ENCODE data around the gene SLC39A5. TPM values are rescaled to one million over a fixed set of nuclear protein-coding genes. Genes with fewer than 3 reads are reported as not detected.
"Not testable (repeated sequence)": the region's sequence is repeated elsewhere in the genome, so short reads cannot be mapped to it uniquely, and the experiment has no call there.

SLC39A5 gene, protein sequence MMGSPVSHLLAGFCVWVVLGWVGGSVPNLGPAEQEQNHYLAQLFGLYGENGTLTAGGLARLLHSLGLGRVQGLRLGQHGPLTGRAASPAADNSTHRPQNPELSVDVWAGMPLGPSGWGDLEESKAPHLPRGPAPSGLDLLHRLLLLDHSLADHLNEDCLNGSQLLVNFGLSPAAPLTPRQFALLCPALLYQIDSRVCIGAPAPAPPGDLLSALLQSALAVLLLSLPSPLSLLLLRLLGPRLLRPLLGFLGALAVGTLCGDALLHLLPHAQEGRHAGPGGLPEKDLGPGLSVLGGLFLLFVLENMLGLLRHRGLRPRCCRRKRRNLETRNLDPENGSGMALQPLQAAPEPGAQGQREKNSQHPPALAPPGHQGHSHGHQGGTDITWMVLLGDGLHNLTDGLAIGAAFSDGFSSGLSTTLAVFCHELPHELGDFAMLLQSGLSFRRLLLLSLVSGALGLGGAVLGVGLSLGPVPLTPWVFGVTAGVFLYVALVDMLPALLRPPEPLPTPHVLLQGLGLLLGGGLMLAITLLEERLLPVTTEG
- 0.86 and 1.0 TPM in 2 replicates for total RNA-seq

DNA sequence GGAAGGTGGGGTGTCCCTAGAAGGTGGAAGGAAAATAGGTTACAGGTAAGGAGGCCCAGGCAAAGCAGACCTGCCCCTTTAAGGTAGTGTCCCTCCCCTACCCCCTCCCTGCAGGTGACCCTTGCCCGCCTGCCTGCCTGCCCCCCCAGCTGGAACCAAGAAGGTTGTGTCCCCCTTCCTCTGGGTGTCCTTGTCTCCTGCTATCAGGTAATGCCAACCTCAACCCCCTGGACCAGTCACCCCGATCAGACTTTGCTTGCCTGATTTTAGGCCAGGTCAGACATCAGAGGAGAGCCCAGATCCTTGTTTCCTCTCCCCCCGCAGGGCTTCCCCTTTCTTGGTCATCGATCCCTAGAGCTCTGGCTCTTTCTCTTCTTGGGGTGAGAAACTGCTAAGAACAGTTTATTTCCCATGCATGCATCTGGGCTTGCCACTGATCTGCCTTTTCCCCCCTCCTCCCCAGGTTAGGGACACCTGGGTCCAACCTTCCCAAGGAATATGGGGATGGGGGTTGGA, at the start of gene SLC39A5:
Gene SLC39A5, plus strand, starts transcription at position 136 of the 516 bp plus-strand sequence. CDS start 1,224 bp downstream, outside the sequence.
- intact Hi-C loops (cut with micrococcal nuclease) = no loop called here

DNA sequence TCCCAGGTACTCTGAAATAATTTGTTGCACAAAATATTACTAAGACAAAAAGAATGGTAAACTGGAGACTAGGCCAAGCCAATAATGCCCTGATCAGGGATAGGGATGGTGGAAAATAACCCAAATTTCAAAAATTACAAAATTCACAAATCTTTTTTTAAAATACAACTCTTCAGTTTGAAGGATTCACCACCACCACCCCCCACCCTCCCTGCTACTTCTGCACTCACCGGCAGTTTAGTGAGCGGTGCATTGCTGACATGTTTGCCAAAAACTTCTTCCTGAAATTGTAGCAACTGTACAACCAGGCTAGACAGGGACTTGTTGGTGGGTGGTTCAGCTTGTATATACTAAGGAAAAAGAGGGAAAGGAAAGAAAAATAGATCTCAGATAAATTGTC, 42.9 kb upstream of the SLC39A5 start:
- intact Hi-C loops (cut with micrococcal nuclease) = loop anchor here (1.0 to 10.0 kb wide), 2 partner anchors 36 to 142 kb away; partner anchors contain the start of gene RPS26

DNA sequence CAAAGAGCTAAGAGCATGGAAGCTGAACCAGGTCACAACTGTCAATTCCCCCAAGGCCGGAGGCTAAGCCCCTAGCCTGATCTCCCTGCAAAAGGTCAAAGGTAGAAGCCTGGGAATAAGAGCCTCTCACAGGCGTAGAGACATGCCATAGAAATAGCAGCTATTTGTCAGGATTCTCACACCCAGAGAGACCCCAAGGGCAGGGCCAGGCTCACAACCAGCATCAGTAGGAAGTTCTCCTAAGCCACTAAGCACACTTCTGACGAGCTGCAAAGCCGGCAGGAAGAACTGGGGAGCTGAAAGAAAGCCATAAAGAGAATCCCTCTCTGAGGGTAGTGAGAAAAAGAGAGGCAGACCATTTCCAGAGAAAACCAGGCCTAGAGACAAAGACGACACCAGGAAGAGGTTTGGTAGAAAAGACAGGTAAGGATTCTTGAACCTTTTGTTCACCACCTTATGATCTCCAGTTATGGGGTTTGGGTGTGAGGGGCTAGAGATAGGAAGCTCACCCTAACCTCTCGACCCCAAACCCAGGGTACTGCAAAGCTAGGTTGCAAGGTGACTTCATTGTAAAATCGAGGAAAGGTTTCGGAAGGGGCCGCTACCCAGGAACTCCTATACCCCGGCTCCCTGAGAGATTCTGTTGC, 41.6 kb upstream of the SLC39A5 start:
- intact Hi-C loops (cut with micrococcal nuclease) = loop anchor here (1.0 to 10.0 kb wide), 2 partner anchors 31 to 143 kb away; partner anchors contain the start of gene RPS26

DNA sequence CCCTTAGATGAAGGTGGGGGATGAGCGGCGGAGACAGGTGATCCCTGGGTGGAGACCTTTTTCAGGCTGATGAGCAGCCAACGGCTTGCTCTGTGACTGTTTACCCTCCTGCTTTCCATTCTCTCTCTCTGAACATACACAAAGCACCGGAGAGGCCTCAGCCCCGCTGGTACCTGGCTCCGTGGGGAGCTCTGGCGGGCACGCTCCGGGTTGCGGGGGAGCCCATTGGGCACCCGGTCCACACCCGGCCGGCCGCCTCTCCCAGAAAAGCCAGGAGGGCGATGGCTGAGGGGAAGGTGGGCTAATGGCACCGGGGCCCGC, 41.1 kb upstream of the SLC39A5 start:
- intact Hi-C loops (cut with micrococcal nuclease) = loop anchor here (1.0 to 10.0 kb wide), 4 partner anchors 31 to 144 kb away; partner anchors contain the start of genes RPS26 and ZC3H10

DNA sequence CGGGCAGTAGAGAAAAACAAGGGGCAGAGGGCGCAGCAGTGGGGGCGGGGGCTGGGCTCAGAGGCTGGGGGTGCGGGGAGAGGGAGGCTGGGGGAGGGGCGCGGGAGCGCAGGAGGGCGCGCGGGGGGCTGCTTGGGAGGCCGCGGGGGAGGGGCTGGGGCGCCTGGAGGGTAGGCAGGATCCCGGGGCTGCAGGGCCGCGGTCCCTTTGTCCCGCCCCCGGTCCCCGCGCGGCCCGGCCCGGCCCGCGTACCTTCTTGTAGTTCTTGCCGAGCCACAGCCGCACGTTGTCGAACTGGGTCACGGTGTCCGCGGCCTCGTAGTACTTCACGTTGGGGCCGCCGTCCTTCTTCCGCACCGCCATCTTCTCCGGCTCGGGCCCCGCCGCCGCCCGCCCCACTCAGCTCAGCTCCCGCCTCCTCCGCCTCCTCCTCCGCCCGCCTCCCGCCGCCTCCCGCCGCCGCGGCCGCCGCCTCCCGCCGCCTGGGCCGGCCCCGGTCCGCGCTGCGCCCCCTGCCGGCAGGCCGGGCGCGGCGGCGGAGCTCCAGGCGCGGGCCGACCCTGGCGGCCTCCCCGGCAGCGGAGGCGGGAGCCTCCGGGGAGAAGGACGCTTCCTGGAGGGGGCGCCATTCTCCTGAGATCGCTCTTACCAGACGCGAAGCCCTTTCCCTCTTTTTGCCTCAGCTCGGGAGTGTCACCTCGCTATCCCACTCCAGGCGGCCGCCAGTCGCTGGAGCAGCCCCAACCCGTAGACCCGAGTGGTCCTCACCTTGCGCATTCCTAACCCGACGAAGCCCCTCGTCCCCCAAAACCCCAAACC, 40.5 kb upstream of the SLC39A5 start, which contains the start of gene SMARCC2:
Gene SMARCC2, minus strand, starts transcription at position 385 of the 819 bp plus-strand sequence. Its CDS starts 22 bp downstream, at position 363.
- intact Hi-C loops (cut with micrococcal nuclease) = loop anchor here (1.0 to 10.0 kb wide), 3 partner anchors 63 to 145 kb away; partner anchors contain the start of genes RPS26 and ZC3H10

DNA sequence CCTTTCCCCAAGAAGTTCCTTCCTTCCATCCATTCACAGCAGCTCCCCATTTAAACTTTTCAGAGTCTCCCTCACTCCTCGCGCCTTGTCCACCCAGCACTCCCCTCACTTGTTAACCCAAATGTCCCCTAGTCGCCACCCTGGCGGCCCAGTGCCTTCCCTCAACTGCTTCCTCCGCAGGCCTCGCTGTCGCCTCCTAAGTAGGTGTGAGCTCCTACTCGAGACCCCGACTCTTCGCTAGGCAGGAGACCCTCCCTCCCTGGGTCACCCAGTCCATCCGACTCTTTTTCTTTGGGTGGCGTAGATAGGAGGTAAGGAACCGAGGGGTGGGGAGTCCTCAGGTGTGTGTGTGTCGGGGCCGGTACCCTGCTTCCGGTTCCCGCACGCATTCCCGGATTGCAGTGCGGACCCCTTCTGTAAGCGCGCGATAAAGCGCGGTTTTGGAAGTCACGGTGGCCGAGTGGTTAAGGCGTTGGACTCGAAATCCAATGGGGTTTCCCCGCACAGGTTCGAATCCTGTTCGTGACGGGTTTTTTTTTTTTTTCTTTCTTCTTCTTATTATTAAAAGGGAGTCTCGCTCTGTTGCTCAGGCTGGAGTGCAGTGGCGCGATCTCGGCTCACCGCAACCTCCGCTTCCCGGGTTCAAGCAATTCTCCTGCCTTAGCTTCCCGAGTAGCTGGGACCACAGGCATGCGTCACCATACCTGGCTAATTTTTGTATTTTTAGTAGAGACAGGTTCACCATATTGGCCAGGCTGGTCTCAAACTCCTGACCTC, 39.7 kb upstream of the SLC39A5 start:
- intact Hi-C loops (cut with micrococcal nuclease) = loop anchor here (1.0 to 10.0 kb wide), 3 partner anchors 64 to 145 kb away; partner anchors contain the start of genes RPS26 and ZC3H10

DNA sequence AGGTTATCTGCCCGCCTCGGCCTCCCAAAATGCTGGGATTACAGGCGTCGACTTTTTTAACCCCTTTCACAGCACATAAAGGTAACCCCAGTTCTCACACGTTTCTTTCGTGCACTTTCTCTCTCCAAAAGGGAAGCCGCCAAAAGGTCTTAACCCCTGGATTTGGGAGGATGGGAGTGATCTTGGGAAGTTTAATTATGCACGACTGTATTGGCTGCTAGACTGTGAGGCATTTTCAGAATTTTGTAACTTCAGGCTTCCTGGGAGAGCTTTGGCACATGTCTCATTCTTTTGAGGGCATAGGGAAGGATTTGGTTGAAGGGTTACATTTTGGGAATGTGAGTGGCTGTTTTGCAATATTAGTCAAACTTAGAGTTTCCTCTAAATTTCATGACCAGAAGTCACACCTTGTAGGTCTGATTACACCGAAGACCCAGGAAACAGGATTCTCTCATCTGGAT, 39.1 kb upstream of the SLC39A5 start:
- intact Hi-C loops (cut with micrococcal nuclease) = no loop called here

DNA sequence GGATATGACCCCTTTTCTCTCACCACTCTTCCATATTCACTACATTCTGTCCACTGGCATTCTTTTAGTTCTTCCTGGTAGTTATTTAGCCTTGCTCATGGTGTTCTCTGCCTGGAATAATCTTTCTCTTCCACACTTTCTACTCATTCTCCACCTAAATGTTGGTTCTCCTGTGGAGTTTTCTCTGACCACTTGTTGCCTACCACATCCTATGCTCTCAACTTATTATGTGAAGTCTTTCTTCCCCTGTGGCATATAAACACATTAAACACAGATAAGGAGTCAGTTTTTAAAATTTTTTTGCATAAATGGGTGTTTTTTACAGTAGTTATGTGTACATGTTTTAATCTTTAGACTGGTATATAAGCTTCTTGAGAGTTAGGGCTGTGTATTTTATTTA, 37.3 kb upstream of the SLC39A5 start:
- intact Hi-C loops (cut with micrococcal nuclease) = loop anchor here (2.0 kb wide), 2 partner anchors 28 to 74 kb away; partner anchors contain the start of genes COQ10A and RNF41

DNA sequence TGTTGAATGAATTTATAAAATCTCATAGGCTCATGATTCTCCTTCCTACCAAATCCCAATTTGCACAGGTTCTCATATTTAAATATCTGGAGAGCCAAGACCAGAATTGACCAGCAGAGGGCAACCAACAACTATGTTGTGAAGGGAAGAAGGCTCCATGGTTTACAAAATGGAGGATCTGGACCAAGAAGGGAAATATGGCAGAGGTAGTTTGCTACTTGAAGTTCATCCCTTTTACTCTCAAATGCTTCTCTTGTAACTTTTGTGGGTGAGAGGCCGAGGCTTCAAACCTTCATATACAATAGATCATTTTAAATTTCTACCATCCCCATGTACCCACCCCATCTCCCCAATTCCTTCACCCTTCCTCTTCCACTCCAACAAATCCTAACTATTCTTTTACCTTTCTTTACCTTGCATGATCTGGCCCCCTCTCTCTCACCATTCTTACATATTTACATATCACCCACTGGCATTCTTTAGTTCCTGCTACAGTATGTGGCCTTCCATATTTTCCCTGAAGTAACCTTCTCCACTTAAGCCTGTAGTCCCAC, 36.7 kb upstream of the SLC39A5 start:
- intact Hi-C loops (cut with micrococcal nuclease) = loop anchor here (1.0 to 2.0 kb wide), 5 partner anchors 28 to 271 kb away; partner anchors contain the start of genes ANKRD52, COQ10A, NABP2 and RNF41

DNA sequence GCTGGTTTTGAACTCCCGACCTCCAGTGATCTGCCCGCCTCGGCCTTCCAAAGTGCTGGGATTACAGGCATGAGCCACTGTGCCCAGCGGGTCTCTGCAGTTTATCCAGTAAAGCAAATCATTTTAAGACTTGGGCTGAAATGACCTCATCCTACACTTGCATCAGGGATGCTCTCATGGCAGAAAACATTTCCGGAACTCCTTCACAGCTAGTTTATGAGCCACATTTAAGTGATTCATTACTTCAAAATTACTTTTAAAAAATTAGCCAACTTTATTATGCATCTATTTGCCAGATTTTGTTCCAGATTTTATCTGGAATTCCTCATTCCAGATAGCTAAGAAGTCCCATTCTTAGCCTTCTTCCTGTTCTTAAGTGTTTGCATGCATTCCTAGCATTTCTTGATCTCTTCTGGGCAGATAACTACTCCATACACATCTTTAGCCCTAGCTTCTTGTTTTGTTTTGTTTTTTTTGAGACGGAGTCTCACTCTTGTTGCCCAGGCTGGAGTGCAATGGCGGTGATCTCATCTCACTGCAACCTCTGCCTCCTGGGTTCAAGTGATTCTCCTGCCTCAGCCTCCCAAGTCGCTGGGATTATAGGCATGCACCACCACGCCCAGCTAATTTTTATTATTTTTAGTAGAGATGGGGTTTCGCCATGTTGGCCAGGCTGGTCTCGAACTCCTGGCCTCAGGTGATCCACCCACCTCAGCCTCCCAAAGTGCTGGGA, 32.9 kb upstream of the SLC39A5 start:
- intact Hi-C loops (cut with micrococcal nuclease) = not testable (repeated sequence)

DNA sequence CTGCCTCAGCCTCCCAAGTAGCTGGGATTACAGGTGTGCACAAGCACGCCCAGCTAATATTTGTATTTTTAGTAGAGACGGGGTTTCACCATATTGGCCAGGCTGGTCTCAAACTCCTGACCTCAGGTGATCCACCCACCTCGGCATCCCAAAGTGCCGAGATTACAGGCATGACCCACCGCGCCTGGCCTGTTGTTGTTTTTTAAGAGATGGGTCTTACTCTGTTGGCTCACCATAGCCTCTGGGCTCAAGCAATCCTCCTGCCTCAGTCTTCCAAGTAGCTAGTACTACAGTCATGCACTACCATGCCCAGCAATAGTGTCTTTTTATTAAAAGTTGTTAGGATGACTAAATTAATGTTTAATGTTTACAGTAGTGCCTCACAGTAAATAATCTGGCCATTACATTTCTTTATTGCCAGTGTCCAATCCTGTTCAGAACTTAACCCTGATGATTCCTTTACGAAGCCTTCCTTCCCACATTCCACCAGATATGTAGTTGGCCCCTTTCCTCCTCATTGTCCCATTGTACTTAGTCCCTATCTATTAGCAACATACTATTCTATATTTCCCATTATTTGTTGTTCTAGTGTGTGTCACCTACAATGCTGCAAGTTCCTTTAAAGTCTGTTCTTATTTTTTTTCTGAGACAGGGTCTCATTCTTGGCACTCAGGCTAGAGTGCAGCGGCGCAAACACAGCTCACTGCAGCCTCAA, 31.8 kb upstream of the SLC39A5 start:
- intact Hi-C loops (cut with micrococcal nuclease) = no loop called here

DNA sequence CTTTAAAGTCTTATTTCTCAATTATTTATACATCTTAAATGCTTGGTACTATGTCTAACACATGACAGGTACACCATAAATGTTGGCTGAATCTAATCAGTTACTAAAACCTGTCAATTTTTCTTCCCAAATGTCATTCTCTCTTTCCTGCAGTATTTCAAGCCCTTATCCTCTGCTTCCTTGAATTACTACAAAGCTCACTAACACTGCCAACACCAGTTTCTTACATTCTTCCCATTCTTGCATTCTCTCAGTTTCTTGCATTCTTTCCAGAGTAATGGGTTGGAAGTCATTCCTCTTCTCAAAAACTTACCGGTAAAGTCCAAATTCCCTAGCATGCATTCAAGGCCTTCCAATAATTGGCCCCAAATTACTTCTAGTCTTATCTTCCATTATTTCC, 31.0 kb upstream of the SLC39A5 start:
- intact Hi-C loops (cut with micrococcal nuclease) = no loop called here

DNA sequence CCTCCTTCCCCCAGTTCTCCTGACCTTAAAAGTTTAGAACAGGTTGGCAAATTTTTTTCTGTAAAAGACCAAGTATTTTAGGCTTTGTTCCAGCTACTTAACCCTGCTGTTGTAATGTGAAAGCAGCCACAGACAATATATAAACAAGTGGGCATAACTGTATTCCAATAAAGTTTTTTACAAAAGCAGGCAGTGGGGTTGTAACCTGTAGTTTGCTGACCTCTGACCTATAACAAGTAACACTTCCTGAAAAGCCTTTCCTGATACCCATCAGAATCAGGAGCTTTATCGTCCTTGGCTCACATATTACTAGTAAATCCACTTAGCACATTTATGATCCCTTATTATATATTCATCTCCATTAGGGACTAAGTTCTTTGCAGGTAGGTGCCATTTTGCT, 27.5 kb upstream of the SLC39A5 start:
- intact Hi-C loops (cut with micrococcal nuclease) = no loop called here

DNA sequence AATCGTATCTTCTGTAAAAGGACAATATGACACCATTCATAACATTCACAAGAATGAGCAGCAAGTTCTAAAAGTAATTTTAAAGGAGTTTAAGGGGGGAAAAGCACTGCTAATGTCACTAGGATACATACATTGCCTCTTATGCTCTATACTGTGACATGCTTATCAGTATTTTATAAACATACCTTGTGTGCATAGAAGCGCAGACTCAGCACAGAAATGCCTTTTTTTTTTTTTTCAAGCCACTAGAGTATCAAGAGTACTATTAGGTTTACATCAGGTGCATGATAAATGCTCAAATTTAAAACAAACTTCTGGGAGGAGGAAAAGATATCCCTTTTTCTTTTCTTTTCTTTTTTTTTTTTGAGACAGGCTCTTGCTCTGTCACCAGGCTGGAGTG, 27.0 kb upstream of the SLC39A5 start:
- intact Hi-C loops (cut with micrococcal nuclease) = no loop called here

DNA sequence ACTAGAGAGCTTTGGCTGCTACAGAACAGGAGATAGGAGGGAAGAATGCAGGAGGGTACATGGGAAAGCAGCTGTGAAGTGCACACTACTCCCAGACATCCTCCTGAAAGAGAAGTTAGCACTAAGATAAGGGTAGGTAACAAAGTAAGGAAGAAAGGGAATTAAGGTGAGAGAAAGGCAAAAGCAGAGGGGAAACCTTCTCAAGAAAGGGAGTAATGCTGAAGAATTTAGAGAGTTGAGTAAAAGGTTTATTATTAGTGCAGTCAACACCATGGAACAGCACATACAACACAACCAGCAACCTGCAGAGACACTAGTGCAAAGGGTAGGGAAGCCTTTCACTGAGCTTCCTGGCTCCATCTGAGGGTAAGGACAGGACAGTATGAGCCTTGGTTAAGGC, 25.6 kb upstream of the SLC39A5 start:
- intact Hi-C loops (cut with micrococcal nuclease) = no loop called here

DNA sequence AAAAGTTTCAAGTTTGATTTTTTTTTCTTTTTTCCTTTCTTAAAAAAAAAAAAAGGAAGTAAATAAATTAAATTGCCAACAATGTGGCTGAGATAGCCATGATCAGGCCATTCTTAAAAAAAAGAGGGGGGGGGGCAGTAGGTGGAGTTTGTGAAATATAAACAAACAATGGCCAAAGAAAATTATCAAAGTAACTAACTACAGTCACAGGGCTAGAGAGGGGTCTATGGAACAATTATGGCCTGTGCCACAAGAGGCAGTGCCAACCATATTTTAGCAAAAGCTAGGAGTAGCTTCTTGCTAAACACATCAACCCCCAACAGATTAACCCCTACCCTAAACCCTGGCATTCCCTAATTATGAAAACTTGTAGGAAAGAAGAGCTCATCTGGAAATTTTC, 24.4 kb upstream of the SLC39A5 start:
- intact Hi-C loops (cut with micrococcal nuclease) = loop anchor here (5.0 kb wide), 1 partner anchor 257 kb away; no protein-coding TSS in a partner anchor

DNA sequence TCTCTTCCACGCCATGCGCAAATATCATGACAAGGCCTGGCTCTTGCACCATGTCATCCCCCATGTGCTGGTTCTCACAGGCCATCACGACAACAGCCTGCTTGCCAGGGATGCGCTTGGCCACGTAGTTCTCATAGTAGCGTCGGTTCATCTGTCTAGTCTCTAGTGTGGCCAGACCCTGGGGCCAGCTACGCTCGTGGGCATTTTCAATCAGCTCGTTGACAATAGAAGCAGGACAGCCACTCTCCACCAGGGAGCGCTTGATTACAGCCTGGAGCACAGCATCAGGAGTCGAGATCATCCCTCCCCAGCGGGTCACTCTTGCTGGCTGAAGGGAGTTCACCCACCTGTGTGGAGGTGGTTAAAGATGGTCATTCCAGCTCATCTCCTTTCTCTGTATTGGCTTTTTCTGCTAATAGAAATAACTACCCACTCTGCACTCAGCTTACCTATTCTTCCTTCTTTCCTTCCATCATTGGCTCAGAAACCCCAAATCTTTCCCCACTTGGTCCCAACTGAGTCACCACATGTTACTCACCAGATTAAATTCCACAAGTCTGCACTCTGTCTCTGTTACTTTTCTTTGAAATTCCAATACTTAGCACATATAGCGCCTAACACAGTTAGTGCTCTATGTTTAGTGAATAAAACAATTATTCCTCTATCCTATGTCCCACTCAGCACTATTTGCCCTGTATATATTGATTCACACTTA, 23.2 kb upstream of the SLC39A5 start:
- intact Hi-C loops (cut with micrococcal nuclease) = loop anchor here (5.0 kb wide), 1 partner anchor 256 kb away; no protein-coding TSS in a partner anchor
